Activated T-cell treated with anti-CD3 and anti-CD28 coated beads, Interleukin-2, amount 50 U/mL, for 48 hours (primary cell): ENCODE measurements around the gene LHFPL6.

Source experiments
- DNase-seq, 2 experiments: peaks; one replicate each; pipeline ENCODE4 v3.0.0-alpha.2; 2020

Gene LHFPL6

DNA sequence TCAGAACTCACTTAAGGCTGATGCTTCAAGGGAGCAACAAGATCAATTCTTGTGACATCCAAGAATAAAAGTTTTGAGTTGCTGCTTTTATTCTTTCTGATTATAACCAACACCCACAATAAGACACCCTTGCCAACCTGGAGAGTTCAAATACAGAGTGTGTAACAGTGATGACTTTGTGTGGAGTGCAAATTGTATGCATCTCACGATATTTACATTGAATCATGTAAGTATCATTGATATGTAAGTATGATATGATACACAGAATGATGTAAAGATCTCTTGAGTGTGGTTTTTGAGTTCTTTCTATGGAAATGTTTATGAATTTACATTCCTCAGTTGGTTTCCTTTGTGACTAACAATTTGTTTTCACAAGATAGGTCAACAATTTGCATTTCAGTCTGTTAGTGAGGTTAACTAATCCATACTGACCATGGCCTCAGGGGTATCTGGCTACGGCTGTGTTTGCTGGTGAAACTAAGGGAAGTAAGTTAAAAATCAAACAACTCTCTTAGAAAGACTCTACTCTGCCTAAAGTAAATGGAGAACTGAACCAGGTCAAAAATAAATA is 12.4 kb downstream of the LHFPL6 start:
- DNase-seq, result no peak

DNA sequence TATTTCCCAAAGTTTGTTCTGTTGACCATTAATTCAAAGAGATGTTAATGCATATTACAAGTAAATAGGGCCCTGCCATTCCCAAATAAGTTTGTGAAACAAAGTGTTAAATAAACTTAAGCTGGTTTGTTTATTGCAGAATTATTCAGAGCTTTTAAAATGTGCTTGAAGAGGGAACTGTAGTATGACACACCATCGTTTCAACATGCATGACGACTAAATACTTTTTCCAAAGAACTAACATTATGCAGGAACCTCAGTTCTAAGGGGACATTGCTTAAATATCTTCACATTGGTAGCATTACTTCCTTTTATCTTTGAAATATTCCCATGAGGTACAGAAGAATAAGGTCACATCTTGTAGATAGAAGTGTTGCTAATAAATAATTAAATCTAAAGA is 14.6 kb downstream of the LHFPL6 start:
- DNase-seq, result no peak

DNA sequence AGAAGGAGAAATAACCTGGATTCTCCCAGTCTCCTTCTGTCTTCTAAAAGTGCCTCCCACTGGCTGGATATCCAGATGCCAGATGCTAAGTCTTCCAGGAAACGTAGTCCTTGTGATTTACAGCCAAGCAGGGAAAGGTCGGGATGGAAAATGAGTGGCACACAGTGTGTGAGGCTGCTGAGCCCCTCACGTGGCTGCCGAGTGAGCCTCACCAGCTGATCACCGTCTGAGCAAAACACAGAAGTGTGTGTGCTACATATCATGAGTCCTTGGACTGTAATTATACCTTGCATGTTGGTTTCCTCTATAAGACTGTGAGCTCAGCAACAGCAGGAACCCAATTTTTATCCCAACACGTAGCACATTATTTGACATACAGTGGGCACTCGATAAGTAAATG is 15.1 kb downstream of the LHFPL6 start:
- DNase-seq, result no peak

DNA sequence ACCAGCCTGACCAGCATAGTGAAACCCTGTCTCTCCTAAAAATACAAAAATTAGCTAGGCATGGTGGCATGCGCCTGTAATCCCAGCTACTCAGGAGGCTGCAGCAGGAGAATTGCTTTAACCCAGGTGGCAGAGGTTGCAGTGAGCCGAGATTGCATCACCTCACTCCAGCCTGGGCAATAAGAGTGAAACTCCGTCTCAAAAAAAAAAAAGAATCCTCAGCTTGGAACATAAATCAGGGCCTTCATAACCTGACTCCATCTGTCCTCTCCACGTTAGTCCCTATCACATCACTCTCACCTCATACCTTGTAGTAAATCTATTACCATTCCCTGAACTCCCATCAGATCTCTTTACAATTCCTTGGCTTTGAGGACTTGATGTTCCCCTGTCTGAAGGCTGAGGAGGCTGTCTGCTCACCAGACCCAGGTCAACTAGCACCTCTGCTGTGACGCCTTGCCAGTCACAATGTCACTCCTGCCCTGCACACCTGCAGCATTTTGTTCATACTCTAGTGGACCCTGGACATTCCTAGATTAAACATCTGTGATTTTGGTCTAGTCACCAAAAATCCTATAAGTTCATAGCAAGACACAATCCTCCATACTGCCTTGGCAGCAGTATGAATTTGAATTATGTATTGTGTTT is 15.9 kb downstream of the LHFPL6 start:
- DNase-seq, result no peak

DNA sequence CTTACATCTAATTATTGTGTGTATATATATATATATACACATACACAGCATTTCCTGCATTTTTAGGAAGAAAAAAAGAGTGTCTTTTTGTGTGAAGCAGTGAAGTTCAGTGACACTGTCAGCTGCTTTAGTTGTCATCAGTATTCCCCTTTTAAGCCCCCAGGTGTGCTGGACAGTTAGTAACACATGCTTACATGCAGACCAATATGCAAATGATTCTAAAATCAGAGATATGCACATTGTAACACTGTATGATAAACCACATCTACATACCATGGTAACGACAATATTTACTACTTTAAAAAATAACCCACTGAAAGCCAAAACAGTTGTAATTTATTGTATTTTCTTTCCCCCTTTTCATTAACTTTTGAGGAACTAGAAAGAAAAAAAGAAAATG is 16.8 kb downstream of the LHFPL6 start:
- DNase-seq, result no peak

DNA sequence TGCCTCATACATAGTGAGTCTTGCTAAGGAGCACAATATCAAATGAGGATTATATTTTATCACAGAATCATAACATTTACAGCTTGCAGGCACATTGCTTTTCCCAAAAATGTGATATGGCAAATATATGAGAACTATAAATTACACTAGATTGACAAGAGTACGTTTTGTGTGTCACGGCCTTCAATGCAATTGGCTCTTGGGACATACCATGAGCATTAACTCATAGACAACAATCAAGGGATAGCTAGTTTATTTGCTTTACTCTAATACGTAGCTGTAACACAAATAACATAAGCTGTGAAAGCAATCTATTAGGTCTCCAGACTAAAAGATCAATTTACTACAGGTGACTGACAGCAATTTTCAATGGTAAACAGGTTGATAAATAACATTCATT is 17.8 kb downstream of the LHFPL6 start:
- no peak for DNase-seq

DNA sequence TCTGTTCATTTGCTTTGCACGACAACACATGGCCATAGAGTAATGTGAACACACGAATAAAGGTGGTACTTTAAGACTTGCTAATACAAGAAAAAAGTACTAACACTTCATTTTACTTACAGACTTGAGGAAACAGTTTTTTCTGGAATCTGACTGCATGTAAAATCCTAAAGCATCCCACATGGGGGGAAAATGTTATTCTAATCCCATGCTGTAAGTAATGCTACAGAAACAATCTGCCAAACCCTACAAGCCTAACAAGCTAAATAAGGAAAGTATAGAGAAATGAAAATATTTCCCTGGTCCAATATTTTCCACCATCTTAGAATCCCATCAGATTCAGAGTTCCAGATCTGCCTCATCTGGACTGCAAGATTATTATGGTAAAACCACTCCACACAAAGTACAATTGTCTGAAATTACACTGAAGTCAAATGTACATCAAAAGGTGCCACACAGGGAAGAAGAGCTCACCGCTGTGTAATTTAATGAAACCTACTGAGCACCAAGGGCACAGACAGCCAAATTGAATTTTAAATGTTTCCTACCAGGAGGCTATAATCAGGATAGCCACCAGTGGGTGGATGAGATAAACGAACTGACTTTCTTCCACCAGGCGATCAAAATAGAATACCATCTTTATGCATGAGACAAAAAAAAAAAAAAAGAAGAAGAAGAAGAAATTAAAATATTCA is 22.0 kb downstream of the LHFPL6 start:
- no peak for DNase-seq

DNA sequence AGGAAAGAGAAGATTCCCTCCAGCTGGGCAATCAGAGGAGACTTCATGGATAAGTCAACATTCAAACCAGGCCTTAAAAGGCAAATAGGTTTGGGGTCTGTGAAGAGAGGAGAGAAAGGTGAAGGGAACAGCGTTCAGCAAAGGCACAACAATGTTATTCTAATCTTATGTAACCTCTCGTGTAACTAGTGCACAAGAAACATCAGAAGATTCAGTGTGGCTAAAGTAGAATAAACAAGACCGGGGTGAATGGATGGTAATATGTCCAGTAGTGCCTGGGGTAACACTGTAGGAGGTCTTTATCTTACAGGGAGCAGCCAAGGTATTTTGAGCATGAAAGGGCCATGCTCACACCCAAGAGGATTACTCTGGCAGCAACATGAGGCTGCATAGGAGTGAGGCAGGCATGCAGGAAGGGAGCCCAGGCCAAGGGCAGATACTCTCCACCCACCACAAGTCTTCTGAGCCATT is 24.1 kb downstream of the LHFPL6 start:
- DNase-seq, result no peak

DNA sequence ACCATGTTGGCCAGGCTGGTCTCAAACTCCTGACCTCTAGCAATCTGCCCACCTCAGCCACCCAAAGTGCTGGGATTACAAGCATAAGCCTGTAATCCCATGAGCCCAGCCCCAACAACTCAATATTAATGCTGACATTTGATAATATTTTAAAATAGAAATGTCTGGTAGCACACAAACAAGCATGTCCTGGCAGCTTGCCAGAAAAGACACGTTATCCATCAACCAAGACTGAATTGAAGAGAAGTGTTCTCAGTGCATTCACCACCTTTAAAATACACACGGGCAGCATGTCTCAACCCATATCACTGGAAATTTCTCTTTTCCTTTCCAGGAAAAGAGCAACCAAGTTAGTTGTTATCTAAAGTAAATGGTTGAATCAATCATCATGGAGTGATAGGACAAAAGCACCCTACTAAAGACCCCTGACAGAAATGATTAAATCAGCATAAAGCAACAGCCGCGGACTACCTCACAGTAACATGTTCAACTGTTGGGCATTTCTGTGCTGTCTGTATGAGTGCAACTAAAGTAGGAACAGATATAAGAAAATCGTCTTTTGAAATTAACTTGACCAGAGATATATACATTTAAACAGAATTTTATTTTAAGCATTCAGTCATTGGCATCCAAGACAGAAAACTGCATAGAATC is 25.0 kb downstream of the LHFPL6 start:
- DNase-seq, result no peak

DNA sequence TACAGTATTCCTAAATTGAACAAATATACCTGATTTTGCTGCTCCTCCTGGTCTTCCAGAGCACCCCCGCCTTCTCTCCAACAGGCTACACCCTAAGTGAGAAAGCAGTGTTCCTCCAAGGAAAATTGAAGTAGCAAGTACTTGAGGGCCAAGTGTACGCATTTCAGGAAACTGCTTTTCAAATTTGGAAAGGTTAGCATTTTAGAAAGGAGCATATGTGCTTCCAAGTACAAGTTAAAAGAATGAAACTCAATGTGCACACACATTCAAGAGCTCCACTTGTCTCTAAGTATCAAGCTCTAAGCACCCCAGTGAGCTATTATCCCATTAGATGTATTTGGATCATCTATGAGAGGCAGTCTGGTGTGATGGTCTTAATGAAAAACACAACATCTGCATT is 25.8 kb downstream of the LHFPL6 start:
- DNase-seq, result no peak

DNA sequence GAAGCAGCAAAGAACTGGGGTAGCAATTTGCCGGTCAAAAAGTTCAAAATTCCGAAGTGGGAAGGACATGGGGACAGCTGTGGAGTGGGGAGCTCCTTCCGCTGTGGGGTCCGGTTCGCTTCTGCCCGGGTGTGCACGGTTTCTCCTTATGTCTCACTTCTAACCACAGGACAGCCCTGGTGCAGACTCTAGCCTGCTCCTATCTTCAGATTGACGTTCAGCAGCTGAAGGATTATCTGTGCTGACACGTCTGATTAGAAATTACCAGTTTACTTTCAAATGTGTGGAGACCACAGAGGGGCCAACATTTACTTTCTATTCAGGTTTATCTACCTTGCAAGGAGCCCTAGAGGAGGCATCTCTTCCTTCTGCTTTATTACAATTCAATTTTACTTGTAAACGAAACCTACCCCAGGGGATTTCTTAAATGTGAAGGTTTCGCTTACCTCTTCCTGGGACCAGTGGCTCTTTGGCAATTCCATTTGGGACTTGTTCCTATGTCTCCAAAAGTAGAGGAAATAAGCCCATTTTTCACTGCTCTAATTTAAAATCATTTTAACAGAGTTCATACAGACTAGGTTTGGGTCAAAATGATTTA is 27.3 kb downstream of the LHFPL6 start:
- no peak for DNase-seq

DNA sequence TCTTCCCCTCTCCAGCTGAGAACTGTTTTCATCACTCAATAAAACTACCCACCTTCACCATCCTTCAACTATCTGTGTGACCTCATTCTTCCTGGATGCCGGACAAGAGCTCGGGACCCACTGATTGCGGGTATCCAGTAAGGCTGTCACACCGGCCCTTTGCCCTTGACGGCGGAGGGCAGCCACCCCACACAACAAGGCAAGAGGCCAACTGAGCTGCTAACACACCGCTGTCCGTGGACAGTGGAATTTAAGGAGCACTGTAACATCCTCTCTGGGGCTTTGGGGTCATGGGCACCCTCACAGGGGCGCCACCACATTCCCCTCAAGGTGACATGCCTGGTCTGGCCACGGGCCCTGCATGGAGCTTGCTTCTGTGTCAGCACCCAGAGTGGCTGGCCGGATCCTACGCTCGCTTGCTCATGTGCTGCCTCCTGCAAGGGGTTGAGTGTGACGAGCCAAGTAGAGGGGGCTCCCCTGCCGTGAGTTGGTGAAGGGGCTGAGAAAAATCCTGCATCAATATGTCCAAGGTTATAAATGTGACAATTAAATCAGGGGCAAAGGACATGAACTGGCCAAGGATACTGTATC is 31.4 kb downstream of the LHFPL6 start:
- DNase-seq, result no peak

DNA sequence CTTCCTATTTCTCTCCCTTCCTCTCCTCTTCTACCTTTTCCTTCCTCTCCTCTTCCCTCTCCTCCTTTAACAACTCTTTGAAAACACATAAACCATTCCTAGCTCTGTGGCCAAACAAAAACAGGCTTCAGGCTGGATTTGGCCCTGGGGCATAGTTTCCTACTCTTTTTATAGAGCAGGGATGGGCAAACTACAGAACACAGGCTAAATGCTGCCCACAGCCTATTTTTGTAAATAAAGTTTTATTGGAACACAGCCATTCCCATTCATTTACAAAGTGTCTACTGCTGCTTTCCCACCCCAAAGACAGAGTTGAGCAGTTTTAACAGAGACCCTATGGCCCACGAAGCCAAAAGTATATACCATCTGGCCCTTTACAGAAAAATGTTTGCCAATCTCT is 35.4 kb downstream of the LHFPL6 start:
- no peak for DNase-seq

DNA sequence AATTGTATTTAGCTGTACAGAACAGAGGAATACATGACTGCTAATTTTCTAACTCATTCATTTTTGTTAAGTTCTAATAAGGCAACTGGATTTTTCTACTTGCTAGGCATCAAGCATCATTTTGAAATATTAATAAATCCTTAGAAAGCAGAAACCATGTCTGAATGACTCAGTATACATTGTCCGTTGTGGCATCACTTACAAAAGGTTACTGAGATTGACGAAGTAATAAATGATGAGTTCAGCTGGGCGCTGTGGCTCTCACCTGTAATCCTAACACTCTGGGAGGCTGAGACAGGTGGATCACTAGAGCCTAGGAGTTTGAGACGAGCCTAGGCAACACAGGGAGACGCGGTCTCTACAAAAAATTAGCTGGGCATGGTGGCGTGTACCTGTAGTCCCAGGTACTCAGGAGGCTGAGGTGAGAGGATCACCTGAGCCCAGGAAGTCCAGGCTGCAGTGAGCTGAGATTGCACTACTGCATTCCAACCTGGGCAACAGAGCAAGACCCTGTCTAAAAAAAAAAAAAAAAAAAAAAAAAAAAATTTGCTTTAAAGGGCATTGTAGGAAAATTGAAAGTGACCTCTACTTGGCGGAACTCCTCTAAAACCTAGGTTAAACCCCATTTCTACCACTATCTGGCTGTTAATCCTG is 36.6 kb downstream of the LHFPL6 start:
- DNase-seq, result no peak

DNA sequence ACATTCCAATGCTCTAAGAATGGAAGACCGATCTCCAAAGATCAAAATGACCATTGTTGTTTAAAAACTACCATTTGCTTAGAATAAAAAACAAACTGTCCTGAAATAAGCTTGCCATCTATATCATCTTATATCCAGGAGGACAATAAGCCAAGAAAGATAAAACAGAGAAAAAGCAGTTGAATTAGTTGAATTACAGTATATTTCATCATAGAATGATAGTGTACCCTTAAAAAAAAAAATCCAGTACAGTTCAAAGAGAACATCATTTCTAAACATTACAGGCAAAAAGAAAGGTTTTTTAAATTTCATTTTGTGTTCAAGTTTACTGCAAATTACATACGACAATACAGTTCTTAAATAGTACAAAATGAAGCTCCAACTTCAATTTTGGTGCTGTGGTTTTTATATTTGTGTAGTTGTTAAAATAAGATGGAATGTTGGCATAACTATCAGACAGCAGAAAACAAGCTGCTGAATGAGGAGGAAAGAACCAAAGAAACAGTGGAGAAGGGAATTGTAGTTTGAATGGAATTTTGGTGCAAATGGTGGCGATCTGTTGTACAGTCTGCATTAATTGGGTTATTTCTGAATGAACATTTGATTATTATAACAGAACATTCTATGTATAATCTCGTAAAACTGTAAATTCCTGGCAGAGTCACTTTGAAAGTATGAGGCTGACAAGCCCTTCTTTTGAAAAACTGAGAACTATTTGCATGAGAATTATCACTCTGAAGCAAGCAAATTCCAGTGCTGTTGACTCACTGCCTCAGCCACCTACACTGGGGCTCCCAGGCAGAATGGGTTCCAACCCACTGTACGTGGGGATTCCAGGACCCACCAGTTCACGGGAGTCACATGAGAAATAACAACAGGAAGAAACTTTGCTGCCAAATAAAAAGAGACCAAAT is 37.7 kb downstream of the LHFPL6 start:
- no peak for DNase-seq

DNA sequence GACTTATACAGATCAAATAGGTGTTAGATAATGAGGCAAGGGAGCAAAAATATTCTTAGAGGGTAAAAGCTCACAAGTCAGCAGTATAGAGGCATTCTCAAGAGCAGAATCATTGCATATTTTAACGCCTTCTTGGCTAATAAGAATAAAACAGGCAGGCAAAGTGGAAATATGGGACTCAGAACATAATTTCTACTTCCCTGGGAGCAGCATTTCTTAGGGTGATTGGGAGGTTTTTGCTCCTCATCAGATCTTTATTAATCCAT is 39.6 kb downstream of the LHFPL6 start:
- no peak for DNase-seq

DNA sequence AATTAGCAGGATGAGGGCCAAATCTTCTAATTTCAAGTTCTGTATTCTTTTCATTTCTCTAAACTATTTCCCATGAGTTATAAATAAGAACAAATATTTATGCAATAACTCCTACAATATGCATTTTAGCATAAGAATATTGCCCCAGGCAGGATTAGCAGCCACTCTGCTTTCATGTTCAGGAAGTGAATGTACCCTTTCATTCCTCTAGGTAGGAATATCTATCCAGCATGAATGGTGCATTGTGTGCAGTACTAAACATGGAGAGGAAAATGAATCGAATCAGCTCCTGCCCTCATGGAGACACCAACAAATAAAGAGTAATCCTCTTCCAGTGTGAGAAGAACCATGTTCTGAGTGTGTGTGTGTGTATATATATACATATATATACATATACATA is 41.0 kb downstream of the LHFPL6 start:
- no peak for DNase-seq

DNA sequence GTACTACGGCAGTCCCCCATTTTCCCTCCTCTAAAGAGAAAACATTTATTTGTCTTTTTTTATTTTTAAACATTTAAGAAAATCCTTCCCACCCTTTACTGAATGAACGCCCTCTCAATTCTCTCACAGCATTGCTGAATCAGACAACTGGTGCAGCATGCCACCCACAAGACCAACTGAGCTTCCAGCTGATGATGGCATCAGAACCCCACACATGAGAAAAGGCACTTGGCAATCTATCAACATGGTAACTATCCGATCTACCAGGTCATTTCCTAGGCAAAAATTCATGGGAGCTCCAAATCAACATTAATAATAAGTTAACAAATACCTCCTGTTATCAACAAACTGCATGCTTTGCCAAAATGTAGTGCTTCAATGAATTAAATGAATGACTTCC is 43.1 kb downstream of the LHFPL6 start:
- DNase-seq, result no peak

DNA sequence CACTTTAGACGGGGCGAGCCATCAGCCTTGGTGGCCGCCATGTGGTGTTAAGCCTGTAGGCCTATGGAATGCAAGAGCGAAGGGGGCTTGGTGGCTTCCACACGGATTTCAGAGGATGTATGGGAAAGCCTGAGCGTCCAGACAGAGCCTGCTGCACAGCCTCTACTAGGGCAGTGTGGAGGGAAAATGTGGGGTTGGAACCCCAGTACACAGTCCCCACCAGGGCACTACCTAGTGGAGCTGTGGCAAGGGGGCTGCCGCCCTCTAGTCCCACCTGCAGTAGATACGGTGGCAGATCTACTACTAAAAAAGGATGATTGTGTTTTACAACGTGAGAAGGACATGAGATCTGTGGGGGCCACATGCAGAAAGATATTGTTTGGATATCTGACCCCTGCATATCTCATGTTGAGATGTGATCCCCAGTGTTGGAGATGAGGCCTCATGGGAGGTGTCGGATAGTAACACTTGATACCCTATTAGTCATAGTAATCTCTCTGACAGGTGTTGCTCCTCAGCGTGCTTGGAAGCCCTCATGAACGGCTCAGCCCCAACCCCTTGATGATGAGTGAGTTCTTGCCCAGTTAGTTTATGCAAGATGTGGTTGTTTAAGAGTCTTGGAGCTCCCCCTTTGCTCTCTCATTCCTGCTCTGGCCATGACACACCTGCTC is 45.6 kb downstream of the LHFPL6 start:
- DNase-seq, result no peak

DNA sequence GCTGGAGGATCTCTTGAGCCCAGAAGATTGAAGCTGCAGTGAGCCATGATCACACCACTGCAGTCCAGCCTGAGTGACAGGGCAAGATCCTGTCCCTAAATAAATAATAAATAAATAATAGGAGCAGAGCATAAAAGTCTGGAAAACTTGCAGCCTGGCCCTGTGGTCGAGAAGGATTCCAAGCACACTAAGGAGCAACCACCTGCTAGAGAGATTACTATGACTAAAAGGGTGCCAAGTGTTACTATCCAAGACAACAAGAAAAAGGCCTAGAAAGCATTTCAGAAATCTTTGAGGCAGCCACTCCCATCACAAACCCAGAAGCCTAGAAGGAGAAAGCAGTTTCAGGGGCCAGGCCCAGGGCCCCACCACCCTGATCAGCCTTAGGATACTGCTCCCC is 46.1 kb downstream of the LHFPL6 start:
- no peak for DNase-seq

DNA sequence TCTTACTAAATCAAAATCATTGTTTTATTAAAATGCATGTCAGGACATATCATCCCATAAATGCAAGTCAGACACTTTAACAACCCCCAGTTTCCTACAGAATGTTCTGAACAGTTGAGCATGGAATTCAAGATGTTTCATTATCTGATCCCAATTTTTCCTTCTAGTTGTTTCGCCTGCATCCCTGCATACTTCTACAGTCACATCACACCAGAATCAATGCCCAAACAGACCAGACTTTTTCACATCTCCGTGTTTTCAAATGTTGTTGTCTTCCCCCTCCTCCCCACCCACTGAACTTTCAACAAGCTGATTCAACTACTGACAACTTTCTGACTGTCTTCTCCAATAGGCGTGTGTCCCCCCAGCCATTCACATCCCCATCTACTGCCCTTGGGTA is 48.6 kb downstream of the LHFPL6 start:
- DNase-seq, result no peak
